ENCODE data around the gene CHST9.

GRCh38 chr18:27010784-27011183 lies 174.3 kb downstream of the CHST9 start:
- TF ChIP-seq CTCF (IDR thresholded peaks at IDR 0.05; ENCODE audit: extremely low read depth in 1 of 2, insufficient read depth in 1 of 2, low read depth in 1 of 2, low read length in 2 of 2) (no peak), FOS (IDR thresholded peaks at IDR 0.05; ENCODE audit: borderline replicate concordance, insufficient read depth, low read length) (no peak)

Data from endothelial cell of umbilical vein (primary cell).